OCI-LY1 (cell line): ENCODE results near the gene KLF7.

Experiments used
- H2AFZ ChIP-seq: fragments of 200-600 bp; sonication (generic), shearing (Covaris generic); 2 replicates; pipeline ENCODE4 v1.6.0; 2014; ENCODE audit warnings: antibody characterized with exemption, mild to moderate bottlenecking, low read length
- H3F3A ChIP-seq: fragments of 200-600 bp; sonication (generic), shearing (Covaris generic); 2 replicates; pipeline ENCODE4 v1.6.0; 2014; ENCODE audit warnings: mild to moderate bottlenecking, antibody characterized with exemption, low read length, moderate library complexity; ENCODE audit not compliant: insufficient read depth
- H3K27ac ChIP-seq: fragments of 200-600 bp; sonication (generic); 2 replicates; pipeline ENCODE4 v1.5.1; 2014; ENCODE audit warnings: low read length, mixed run types, mild to moderate bottlenecking, low read depth; ENCODE audit not compliant: poor library complexity, severe bottlenecking
- H3K27me3 ChIP-seq: fragments of 200-600 bp; sonication (generic); 2 replicates; pipeline ENCODE4 v1.6.0; 2014; ENCODE audit warnings: antibody characterized with exemption, mild to moderate bottlenecking, low read length, moderate library complexity; ENCODE audit not compliant: insufficient read depth
- H3K36me3 ChIP-seq: fragments of 200-600 bp; sonication (generic); 2 replicates; pipeline ENCODE4 v1.6.1; 2014; ENCODE audit warnings: mild to moderate bottlenecking, antibody characterized with exemption, low read length, moderate library complexity, mixed read lengths; ENCODE audit not compliant: insufficient read depth
- H3K4me1 ChIP-seq: fragments of 200-600 bp; sonication (generic); 2 replicates; pipeline ENCODE4 v1.5.1; 2014; ENCODE audit warnings: mild to moderate bottlenecking, low read length, moderate library complexity; ENCODE audit not compliant: insufficient read depth, severe bottlenecking
- H3K4me2 ChIP-seq: fragments of 200-600 bp; sonication (generic), shearing (Covaris generic); 2 replicates; pipeline ENCODE4 v1.6.1; 2014; ENCODE audit warnings: low read length
- H3K4me3 ChIP-seq: fragments of 200-600 bp; sonication (generic); 2 replicates; pipeline ENCODE4 v1.5.1; 2014; ENCODE audit warnings: low read length, low read depth, mild to moderate bottlenecking, mixed read lengths; ENCODE audit not compliant: poor library complexity, severe bottlenecking
- H3K79me2 ChIP-seq: fragments of 200-600 bp; shearing (Covaris generic); 2 replicates; pipeline ENCODE4 v1.6.1; 2016; ENCODE audit warnings: mixed run types, low read length, mixed read lengths; ENCODE audit not compliant: insufficient read depth
- H3K9ac ChIP-seq: fragments of 200-600 bp; sonication (generic), shearing (Covaris generic); 2 replicates; pipeline ENCODE4 v1.6.1; 2014; ENCODE audit warnings: mild to moderate bottlenecking, low read length, mixed read lengths
- H3K9me2 ChIP-seq: fragments of 200-600 bp; sonication (generic), shearing (Covaris generic); 2 replicates; pipeline ENCODE4 v1.6.1; 2014; ENCODE audit warnings: low read depth, mild to moderate bottlenecking, low read length, mixed read lengths
- H3K9me3 ChIP-seq: fragments of 200-600 bp; shearing (Covaris generic); 2 replicates; pipeline ENCODE4 v1.6.1; 2014; ENCODE audit warnings: low read length, mixed read lengths
- H4K20me1 ChIP-seq: fragments of 200-600 bp; sonication (generic), shearing (Covaris generic); 2 replicates; pipeline ENCODE4 v1.6.0; 2016; ENCODE audit warnings: mild to moderate bottlenecking, low read length; ENCODE audit not compliant: insufficient read depth
- EZH2 ChIP-seq: fragments of 200-600 bp; sonication (generic), shearing (Covaris generic); IDR thresholded peaks from 2 replicates; pipeline ENCODE4 v1.8.0; 2017; ENCODE audit warnings: borderline replicate concordance, mixed run types, mild to moderate bottlenecking, antibody characterized with exemption, low read length, moderate library complexity, mixed read lengths
- TF ChIP-seq, protein P1 (sequence below): fragments of 200-600 bp; sonication (generic), shearing (Covaris generic); IDR thresholded peaks from 2 replicates; pipeline ENCODE4 v1.5.1; 2017; ENCODE audit warnings: mild to moderate bottlenecking, antibody characterized with exemption, low read length, moderate library complexity, mixed read lengths

Gene KLF7

GRCh38 chr2:207148020-207148419 lies 17.7 kb downstream of the KLF7 start:
- H3K9ac ChIP-seq: no peak overlapping the region
- H3K36me3 ChIP-seq: no peaks in the 10 kb centered on the region
- H2AFZ ChIP-seq: no peak overlapping the region
- no peaks in the 10 kb centered on the region for H3K79me2 ChIP-seq
- no peak for TF ChIP-seq EZH2
- TF ChIP-seq, protein P1, sequence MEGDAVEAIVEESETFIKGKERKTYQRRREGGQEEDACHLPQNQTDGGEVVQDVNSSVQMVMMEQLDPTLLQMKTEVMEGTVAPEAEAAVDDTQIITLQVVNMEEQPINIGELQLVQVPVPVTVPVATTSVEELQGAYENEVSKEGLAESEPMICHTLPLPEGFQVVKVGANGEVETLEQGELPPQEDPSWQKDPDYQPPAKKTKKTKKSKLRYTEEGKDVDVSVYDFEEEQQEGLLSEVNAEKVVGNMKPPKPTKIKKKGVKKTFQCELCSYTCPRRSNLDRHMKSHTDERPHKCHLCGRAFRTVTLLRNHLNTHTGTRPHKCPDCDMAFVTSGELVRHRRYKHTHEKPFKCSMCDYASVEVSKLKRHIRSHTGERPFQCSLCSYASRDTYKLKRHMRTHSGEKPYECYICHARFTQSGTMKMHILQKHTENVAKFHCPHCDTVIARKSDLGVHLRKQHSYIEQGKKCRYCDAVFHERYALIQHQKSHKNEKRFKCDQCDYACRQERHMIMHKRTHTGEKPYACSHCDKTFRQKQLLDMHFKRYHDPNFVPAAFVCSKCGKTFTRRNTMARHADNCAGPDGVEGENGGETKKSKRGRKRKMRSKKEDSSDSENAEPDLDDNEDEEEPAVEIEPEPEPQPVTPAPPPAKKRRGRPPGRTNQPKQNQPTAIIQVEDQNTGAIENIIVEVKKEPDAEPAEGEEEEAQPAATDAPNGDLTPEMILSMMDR: no peak
- no peak overlapping the region for H3K4me3 ChIP-seq
- no peaks in the 10 kb centered on the region for H4K20me1 ChIP-seq
- H3K27me3 ChIP-seq: no peaks in the 10 kb centered on the region
- no peak overlapping the region for H3K27ac ChIP-seq
- H3K9me3 ChIP-seq: no peaks in the 10 kb centered on the region
- H3K4me2 ChIP-seq: no peak overlapping the region
- H3K9me2 ChIP-seq: no peaks in the 10 kb centered on the region
- H3K4me1 ChIP-seq: no peaks in the 10 kb centered on the region
- no peaks in the 10 kb centered on the region for H3F3A ChIP-seq

DNA sequence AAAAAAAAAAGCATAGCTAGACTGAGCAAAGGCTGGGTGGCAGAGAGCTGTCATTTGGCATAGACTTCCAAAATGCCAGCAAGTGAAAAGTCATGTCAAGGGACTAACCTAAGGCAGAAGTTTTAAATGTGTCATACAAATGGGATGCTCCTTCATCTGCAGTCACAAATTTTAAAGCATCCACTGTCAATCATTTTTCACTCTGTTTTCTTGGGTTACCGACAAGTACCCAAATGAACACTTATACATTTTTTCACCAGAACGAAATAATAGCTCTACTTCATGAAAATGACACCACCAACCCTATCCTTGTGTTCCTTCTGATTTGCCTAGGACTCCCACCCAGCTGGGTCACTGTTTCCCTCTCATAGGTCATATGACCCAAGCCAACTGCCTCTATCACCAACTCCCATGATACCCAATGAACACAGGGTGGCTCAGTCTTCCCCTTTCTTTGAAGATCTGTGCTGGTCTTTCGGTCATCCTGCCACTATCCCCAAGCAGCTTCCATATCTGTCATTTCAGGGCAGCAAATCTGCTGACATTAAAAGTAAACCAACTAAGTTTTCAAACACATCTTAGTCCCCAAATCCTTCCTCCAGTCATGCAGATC lies 21.5 kb downstream of the KLF7 start:
- H4K20me1 ChIP-seq: no peaks in the 10 kb centered on the region

DNA sequence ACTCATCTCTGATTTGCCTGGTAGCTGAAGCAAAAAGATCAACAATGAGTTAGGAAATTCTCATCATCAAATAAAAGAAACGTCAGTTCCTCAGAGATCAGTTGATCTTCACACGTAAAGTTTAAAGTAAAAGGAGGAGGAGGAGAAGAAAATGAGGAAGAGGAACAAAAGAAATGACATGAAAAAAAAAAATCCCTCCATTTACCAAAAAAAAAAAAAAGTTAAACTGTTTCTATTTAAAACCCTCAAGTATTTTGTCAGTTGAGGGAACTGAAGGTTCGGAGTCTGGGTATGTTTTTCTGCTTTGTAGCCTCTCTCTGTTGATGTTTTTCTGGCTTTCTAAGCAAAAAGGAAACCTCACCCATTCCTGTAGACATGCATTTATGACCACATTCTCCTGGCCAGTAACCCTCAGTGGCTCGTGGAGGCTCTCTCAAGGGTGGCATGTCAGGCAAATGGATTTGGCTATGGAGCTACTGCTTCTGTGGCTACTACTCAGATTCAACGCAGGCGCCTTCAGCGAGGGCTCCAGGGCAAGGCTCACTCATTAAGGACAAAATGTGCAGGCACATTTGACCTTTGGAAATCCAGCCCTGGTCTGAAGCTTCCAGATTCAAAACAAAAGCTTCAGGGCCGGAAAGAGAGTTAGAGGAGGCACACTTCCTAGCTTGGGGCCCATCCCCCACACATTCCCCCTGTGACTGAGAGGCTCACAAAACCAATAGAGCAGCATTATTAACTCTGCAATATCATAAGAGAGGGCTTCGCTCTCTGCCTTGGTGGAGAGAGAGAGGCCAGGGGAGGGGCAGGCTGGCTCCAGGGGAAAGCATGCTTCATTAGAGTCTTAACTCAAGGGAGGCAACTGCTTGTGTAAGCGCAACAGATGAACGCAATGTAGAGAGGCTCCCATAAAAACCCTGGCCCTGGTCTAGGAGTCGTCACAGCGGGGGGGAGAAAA lies 22.3 kb downstream of the KLF7 start:
- no peak overlapping the region for H3K4me3 ChIP-seq
- TF ChIP-seq, protein P1: no peak
- no peak for TF ChIP-seq EZH2
- H3K9ac ChIP-seq: no peak overlapping the region
- no peaks in the 10 kb centered on the region for H3F3A ChIP-seq
- H3K4me2 ChIP-seq: no peak overlapping the region
- no peaks in the 10 kb centered on the region for H3K9me2 ChIP-seq
- H2AFZ ChIP-seq: no peak overlapping the region
- H3K27me3 ChIP-seq: no peaks in the 10 kb centered on the region
- H3K4me1 ChIP-seq: no peaks in the 10 kb centered on the region
- no peaks in the 10 kb centered on the region for H3K9me3 ChIP-seq
- H3K36me3 ChIP-seq: no peaks in the 10 kb centered on the region
- no peak overlapping the region for H3K27ac ChIP-seq
- H3K79me2 ChIP-seq: no peaks in the 10 kb centered on the region
- H4K20me1 ChIP-seq: no peaks in the 10 kb centered on the region

More for the DNA sequence above, 21.5 kb downstream of the KLF7 start:
- TF ChIP-seq, protein P1: no peak
- no peak for TF ChIP-seq EZH2
- Histone ChIP-seq H3K27ac (no peak overlapping the region), H3K4me2 (no peak overlapping the region), H2AFZ (no peak overlapping the region), H3K4me3 (no peak overlapping the region), H3K27me3 (no peaks in the 10 kb centered on the region), H3K4me1 (no peaks in the 10 kb centered on the region), H3K9me2 (no peaks in the 10 kb centered on the region), H3K9me3 (no peaks in the 10 kb centered on the region), H3F3A (no peaks in the 10 kb centered on the region), H3K9ac (no peak overlapping the region), H3K79me2 (no peaks in the 10 kb centered on the region), H3K36me3 (no peaks in the 10 kb centered on the region)
